Gastrocnemius medialis (tissue), 4 donors: ENCODE data around the gene ASCC1.

Experiments used
- CTCF ChIP-seq, 5 experiments: fragments of 450-650 bp in 3 of 5; fragments of 200-600 bp in 2 of 5; sonication (generic) in 2 of 5; IDR thresholded peaks in 4 of 5; conservative IDR thresholded peaks in 1 of 5; 1 replicate in 4 of 5; 2 replicates in 1 of 5; pipeline ENCODE4 v1.5.1; 2016 to 2019; ENCODE audit warnings: antibody characterized with exemption in 5 of 5, mild to moderate bottlenecking in 3 of 5, moderate library complexity in 3 of 5
- POLR2A ChIP-seq, 2 donors: fragments of 450-650 bp; IDR thresholded peaks; one replicate each; pipeline ENCODE4 v1.6.1; 2017; ENCODE audit warnings: antibody characterized with exemption in 2 of 2, mild to moderate bottlenecking in 2 of 2, moderate library complexity in 2 of 2

GRCh38 chr10:72122221-72122620, 93.9 kb downstream of the ASCC1 start:
- TF ChIP-seq CTCF (IDR thresholded peaks at IDR 0.05 in 4 of 5, conservative IDR thresholded peaks at IDR 0.05 in 1 of 5) (no peak), POLR2A (IDR thresholded peaks at IDR 0.05) (no peak)
